GM12864 (cell line): ENCODE results near the gene CNGA3.

Experiments used
- DNase-seq: peaks from one replicate; pipeline ENCODE4 v3.0.0-alpha.2; 2011; ENCODE audit warnings: low read depth
- H3K4me3 ChIP-seq: 2 replicates; pipeline ENCODE4 v1.5.1; 2011; ENCODE audit warnings: mild to moderate bottlenecking, low read depth, low read length, control low read depth
- CTCF ChIP-seq: IDR thresholded peaks from 2 replicates; pipeline ENCODE4 v1.5.1; 2011; ENCODE audit warnings: low read depth, mild to moderate bottlenecking, moderate library complexity, low read length, control low read depth, inconsistent platforms; ENCODE audit errors: missing control alignments

Gene CNGA3

GRCh38 chr2:98308068-98308467 lies 38.2 kb upstream of the CNGA3 start:
- TF ChIP-seq CTCF: no peak
- no peak for DNase-seq
- no peak overlapping the region for H3K4me3 ChIP-seq

- TF ChIP-seq CTCF: no peak
- H3K4me3 ChIP-seq: no peak overlapping the region
- no peak for DNase-seq
Measured at GRCh38 chr2:98308532-98308931, 37.7 kb upstream of the CNGA3 start.

GRCh38 chr2:98309580-98309979 lies 36.7 kb upstream of the CNGA3 start:
- no peak for TF ChIP-seq CTCF
- no peak overlapping the region for H3K4me3 ChIP-seq
- no peak for DNase-seq

GRCh38 chr2:98310010-98310409 lies 36.2 kb upstream of the CNGA3 start:
- no peak for DNase-seq
- TF ChIP-seq CTCF: no peak
- H3K4me3 ChIP-seq: no peak overlapping the region

GRCh38 chr2:98311090-98311489 lies 35.2 kb upstream of the CNGA3 start:
- DNase-seq: no peak
- no peak overlapping the region for H3K4me3 ChIP-seq
- no peak for TF ChIP-seq CTCF

- DNase-seq: no peak
- no peak overlapping the region for H3K4me3 ChIP-seq
- TF ChIP-seq CTCF: peak; percentile 37
Measured at GRCh38 chr2:98311771-98312545, 34.3 kb upstream of the CNGA3 start.
